ENCODE data around the gene CEP170B.

The CEP170B gene

DNA sequence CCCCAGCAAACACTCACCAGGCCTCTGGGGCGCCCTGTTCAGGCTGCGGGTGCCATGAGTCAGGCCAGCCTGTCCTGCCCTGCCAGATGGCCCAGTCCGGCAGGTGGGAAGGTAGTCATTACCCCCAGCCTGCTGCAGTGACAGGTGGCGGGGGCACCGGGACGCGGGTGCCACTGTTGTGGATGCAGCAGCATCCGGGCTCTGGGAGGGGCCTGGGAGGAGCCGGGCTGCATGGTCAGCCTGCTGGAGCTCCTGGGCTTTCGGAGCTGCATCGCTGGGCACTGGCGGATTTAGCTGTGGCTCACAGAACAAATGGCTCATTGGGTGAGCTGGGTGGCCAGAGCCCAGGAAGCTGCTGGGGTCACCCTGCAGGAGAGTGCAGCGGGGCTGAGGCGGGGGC is 13.5 kb downstream of the CEP170B start:
- no peak for TF ChIP-seq CTCF (IDR thresholded peaks at IDR 0.05; ENCODE audit: low read depth, low read length, missing control alignments)
- in situ Hi-C loops (cut with HindIII; ENCODE audit: low sequenced_read_pairs): no loop called here
- no peak for DNase-seq (ENCODE audit: low read depth)
- no peak overlapping the region for H3K4me3 ChIP-seq (ENCODE audit: low read depth, low read length)

GRCh38 chr14:104879201-104879982 is 14.3 kb downstream of the CEP170B start:
- DNase-seq (ENCODE audit: low read depth): no peak

DNA sequence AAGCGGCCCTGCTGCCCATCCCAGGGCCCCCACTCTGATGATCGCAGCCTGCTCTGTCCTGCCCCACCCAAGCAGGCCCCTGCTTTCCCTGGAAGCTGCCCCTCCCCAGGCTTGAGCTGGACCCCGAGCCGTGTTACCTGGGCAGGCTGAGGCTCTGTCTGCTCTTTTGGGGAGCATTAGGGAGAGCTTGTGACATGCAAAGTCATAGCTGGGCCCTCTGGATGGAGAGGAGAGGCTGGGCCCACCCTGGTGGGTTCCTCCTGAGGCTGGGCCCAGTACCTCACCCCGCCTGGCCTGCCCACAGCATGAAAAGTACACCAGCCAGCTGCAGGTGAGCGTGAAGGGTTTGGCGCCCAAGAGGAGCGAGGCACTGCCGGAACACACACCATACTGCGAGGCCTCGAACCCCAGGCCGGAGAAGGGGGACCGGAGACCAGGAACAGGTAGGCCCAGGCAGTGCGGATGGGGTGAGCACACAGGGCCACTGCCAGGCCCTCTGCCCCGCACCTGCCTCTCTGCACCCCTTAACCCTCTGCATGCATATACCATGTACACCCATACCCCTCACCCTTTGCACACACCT is 15.0 kb downstream of the CEP170B start:
- DNase-seq (ENCODE audit: low read depth): no peak
- no peak for TF ChIP-seq CTCF (IDR thresholded peaks at IDR 0.05; ENCODE audit: low read depth, low read length, missing control alignments)
- in situ Hi-C loops (cut with HindIII; ENCODE audit: low sequenced_read_pairs): loop anchor here (10.0 kb wide), 1 partner anchor 175 kb away; no protein-coding TSS in a partner anchor
- H3K4me3 ChIP-seq (ENCODE audit: low read depth, low read length): no peak overlapping the region

More at GRCh38 chr14:104879201-104879982, 14.3 kb downstream of the CEP170B start:
- in situ Hi-C loops (cut with HindIII; ENCODE audit: low sequenced_read_pairs): no loop called here
- no peak for TF ChIP-seq CTCF (IDR thresholded peaks at IDR 0.05; ENCODE audit: low read depth, low read length, missing control alignments)
- H3K4me3 ChIP-seq (ENCODE audit: low read depth, low read length): no peak overlapping the region

- in situ Hi-C loops (cut with HindIII; ENCODE audit: low sequenced_read_pairs): loop anchor here (10.0 kb wide), 1 partner anchor 174 kb away; no protein-coding TSS in a partner anchor
- H3K4me3 ChIP-seq (ENCODE audit: low read depth, low read length): no peak overlapping the region
- TF ChIP-seq CTCF (IDR thresholded peaks at IDR 0.05; ENCODE audit: low read depth, low read length, missing control alignments): no peak
Measured at GRCh38 chr14:104880584-104881210, 15.6 kb downstream of the CEP170B start.

DNA sequence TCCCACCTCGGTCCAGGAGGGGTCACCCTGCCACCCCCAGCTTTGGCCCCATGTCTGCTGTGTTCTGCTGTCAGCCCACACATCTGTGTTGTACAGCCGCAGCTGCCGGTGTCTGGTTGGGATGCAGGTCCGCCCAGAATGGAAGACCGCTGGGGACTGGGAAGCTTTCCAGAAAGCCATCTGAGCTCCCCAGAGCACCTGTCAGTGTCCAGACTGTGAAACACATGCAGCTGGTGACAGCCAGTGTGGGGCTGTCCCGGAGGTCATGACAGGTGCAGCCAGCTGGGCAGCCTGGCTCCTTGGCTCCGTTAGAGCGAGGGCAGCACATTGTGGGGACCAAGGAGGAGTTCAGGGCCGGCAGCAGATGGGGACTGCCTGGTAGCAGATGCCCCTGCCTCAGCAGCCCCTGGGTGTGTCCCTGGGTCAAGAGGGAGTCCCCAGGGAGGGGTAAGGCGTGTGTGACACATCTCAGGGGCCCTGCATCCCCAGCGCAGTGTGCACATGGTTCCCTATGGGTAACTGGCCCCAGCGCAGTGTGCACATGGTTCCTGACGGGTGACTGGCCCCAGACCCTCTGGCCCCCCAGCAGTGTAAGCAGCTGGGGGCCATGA is 16.4 kb downstream of the CEP170B start:
- in situ Hi-C loops (cut with HindIII; ENCODE audit: low sequenced_read_pairs): loop anchor here (10.0 kb wide), 1 partner anchor 173 kb away; no protein-coding TSS in a partner anchor
- DNase-seq (ENCODE audit: low read depth): no peak
- no peak overlapping the region for H3K4me3 ChIP-seq (ENCODE audit: low read depth, low read length)
- TF ChIP-seq CTCF (IDR thresholded peaks at IDR 0.05; ENCODE audit: low read depth, low read length, missing control alignments): no peak

More at GRCh38 chr14:104880584-104881210, 15.6 kb downstream of the CEP170B start:
- DNase-seq (ENCODE audit: low read depth): no peak

- DNase-seq (ENCODE audit: low read depth): no peak
- in situ Hi-C loops (cut with HindIII; ENCODE audit: low sequenced_read_pairs): loop anchor here (10.0 kb wide), 1 partner anchor 172 kb away; no protein-coding TSS in a partner anchor
- H3K4me3 ChIP-seq (ENCODE audit: low read depth, low read length): no peak overlapping the region
- TF ChIP-seq CTCF (IDR thresholded peaks at IDR 0.05; ENCODE audit: low read depth, low read length, missing control alignments): no peak
Measured at GRCh38 chr14:104882325-104882973, 17.4 kb downstream of the CEP170B start.
